ENCODE data around the gene CLP1.
A peak's percentile ranks its signal among the peaks of the same experiment; 100 is the strongest.

The CLP1 gene

GRCh38 chr11:57641011-57641807, 16.4 kb upstream of the CLP1 start:
- Histone ChIP-seq H3K36me3 (ENCODE audit: control insufficient read depth, insufficient read depth, low read length) (peaks cover 41% of the 10 kb centered on the region), H3K9ac (ENCODE audit: low read depth, low read length) (no peak overlapping the region), H3K27me3 (ENCODE audit: control insufficient read depth, insufficient read depth, low read length) (no peaks in the 10 kb centered on the region), H3K9me3 (ENCODE audit: control insufficient read depth, insufficient read depth, low read length) (no peaks in the 10 kb centered on the region), H3K27ac (ENCODE audit: low read depth, low read length) (peak overlapping the region; percentile 99), H3K4me1 (ENCODE audit: control insufficient read depth, insufficient read depth, low read length) (peaks cover 60% of the 10 kb centered on the region), H3K4me3 (ENCODE audit: low read depth, low read length) (peak overlapping the region; percentile 100)

GRCh38 chr11:57643802-57644201, 13.8 kb upstream of the CLP1 start:
- Histone ChIP-seq H3K4me3 (ENCODE audit: low read depth, low read length) (no peak overlapping the region), H3K9me3 (ENCODE audit: control insufficient read depth, insufficient read depth, low read length) (no peaks in the 10 kb centered on the region), H3K27ac (ENCODE audit: low read depth, low read length) (no peak overlapping the region), H3K27me3 (ENCODE audit: control insufficient read depth, insufficient read depth, low read length) (no peaks in the 10 kb centered on the region), H3K9ac (ENCODE audit: low read depth, low read length) (no peak overlapping the region), H3K4me1 (ENCODE audit: control insufficient read depth, insufficient read depth, low read length) (peaks cover 78% of the 10 kb centered on the region), H3K36me3 (ENCODE audit: control insufficient read depth, insufficient read depth, low read length) (peaks cover 41% of the 10 kb centered on the region)

- Histone ChIP-seq H3K9ac (ENCODE audit: low read depth, low read length) (no peak overlapping the region), H3K36me3 (ENCODE audit: control insufficient read depth, insufficient read depth, low read length) (peaks cover 36% of the 10 kb centered on the region), H3K27ac (ENCODE audit: low read depth, low read length) (peak overlapping the region; percentile 81), H3K27me3 (ENCODE audit: control insufficient read depth, insufficient read depth, low read length) (no peaks in the 10 kb centered on the region), H3K9me3 (ENCODE audit: control insufficient read depth, insufficient read depth, low read length) (no peaks in the 10 kb centered on the region), H3K4me3 (ENCODE audit: low read depth, low read length) (no peak overlapping the region), H3K4me1 (ENCODE audit: control insufficient read depth, insufficient read depth, low read length) (peaks cover 77% of the 10 kb centered on the region)
Observed at GRCh38 chr11:57644748-57645688, 12.5 kb upstream of the CLP1 start.

GRCh38 chr11:57645689-57646085, 11.9 kb upstream of the CLP1 start:
- Histone ChIP-seq H3K27me3 (ENCODE audit: control insufficient read depth, insufficient read depth, low read length) (no peaks in the 10 kb centered on the region), H3K36me3 (ENCODE audit: control insufficient read depth, insufficient read depth, low read length) (peaks cover 29% of the 10 kb centered on the region), H3K4me3 (ENCODE audit: low read depth, low read length) (no peak overlapping the region), H3K27ac (ENCODE audit: low read depth, low read length) (no peak overlapping the region), H3K9ac (ENCODE audit: low read depth, low read length) (no peak overlapping the region), H3K9me3 (ENCODE audit: control insufficient read depth, insufficient read depth, low read length) (no peaks in the 10 kb centered on the region), H3K4me1 (ENCODE audit: control insufficient read depth, insufficient read depth, low read length) (peaks cover 77% of the 10 kb centered on the region)

GRCh38 chr11:57646194-57646798, 11.3 kb upstream of the CLP1 start:
- peak overlapping the region; percentile 80 for H3K27ac ChIP-seq (ENCODE audit: low read depth, low read length)
- peaks cover 4% of the 10 kb centered on the region for H3K27me3 ChIP-seq (ENCODE audit: control insufficient read depth, insufficient read depth, low read length)
- no peak overlapping the region for H3K9ac ChIP-seq (ENCODE audit: low read depth, low read length)
- H3K9me3 ChIP-seq (ENCODE audit: control insufficient read depth, insufficient read depth, low read length), result no peaks in the 10 kb centered on the region
- H3K36me3 ChIP-seq (ENCODE audit: control insufficient read depth, insufficient read depth, low read length), result peaks cover 23% of the 10 kb centered on the region
- H3K4me1 ChIP-seq (ENCODE audit: control insufficient read depth, insufficient read depth, low read length), result peaks cover 76% of the 10 kb centered on the region
- 0 out of 2 replicates have a peak overlapping the region, but pooled peaks have one; percentile 55 for H3K4me3 ChIP-seq (ENCODE audit: low read depth, low read length)

- H3K4me1 ChIP-seq (ENCODE audit: control insufficient read depth, insufficient read depth, low read length), result peaks cover 70% of the 10 kb centered on the region
- peak overlapping the region; percentile 37; the same call in 1 of the 2 replicates for H3K9ac ChIP-seq (ENCODE audit: low read depth, low read length)
- H3K27me3 ChIP-seq (ENCODE audit: control insufficient read depth, insufficient read depth, low read length), result peaks cover 10% of the 10 kb centered on the region
- H3K36me3 ChIP-seq (ENCODE audit: control insufficient read depth, insufficient read depth, low read length), result peaks cover 17% of the 10 kb centered on the region
- H3K27ac ChIP-seq (ENCODE audit: low read depth, low read length), result peak overlapping the region; percentile 80
- H3K4me3 ChIP-seq (ENCODE audit: low read depth, low read length), result peak overlapping the region; percentile 55
- H3K9me3 ChIP-seq (ENCODE audit: control insufficient read depth, insufficient read depth, low read length), result no peaks in the 10 kb centered on the region
Observed at GRCh38 chr11:57646799-57647303, 10.7 kb upstream of the CLP1 start.

- Histone ChIP-seq H3K9me3 (ENCODE audit: control insufficient read depth, insufficient read depth, low read length) (no peaks in the 10 kb centered on the region), H3K36me3 (ENCODE audit: control insufficient read depth, insufficient read depth, low read length) (peaks cover 13% of the 10 kb centered on the region), H3K4me3 (ENCODE audit: low read depth, low read length) (peak overlapping the region; percentile 55), H3K4me1 (ENCODE audit: control insufficient read depth, insufficient read depth, low read length) (peaks cover 69% of the 10 kb centered on the region), H3K27me3 (ENCODE audit: control insufficient read depth, insufficient read depth, low read length) (peaks cover 14% of the 10 kb centered on the region), H3K9ac (ENCODE audit: low read depth, low read length) (peak overlapping the region; percentile 37), H3K27ac (ENCODE audit: low read depth, low read length) (peak overlapping the region; percentile 80)
Observed at GRCh38 chr11:57647372-57647771, 10.2 kb upstream of the CLP1 start.

- H3K36me3 ChIP-seq (ENCODE audit: control insufficient read depth, insufficient read depth, low read length), result peaks cover 7% of the 10 kb centered on the region
- peak overlapping the region; percentile 55 for H3K4me3 ChIP-seq (ENCODE audit: low read depth, low read length)
- no peaks in the 10 kb centered on the region for H3K9me3 ChIP-seq (ENCODE audit: control insufficient read depth, insufficient read depth, low read length)
- H3K9ac ChIP-seq (ENCODE audit: low read depth, low read length), result peak overlapping the region; percentile 37; the same call in 1 of the 2 replicates
- H3K4me1 ChIP-seq (ENCODE audit: control insufficient read depth, insufficient read depth, low read length), result peaks cover 69% of the 10 kb centered on the region
- H3K27ac ChIP-seq (ENCODE audit: low read depth, low read length), result peak overlapping the region; percentile 80
- peaks cover 19% of the 10 kb centered on the region for H3K27me3 ChIP-seq (ENCODE audit: control insufficient read depth, insufficient read depth, low read length)
Observed at GRCh38 chr11:57647960-57648800, 9.4 kb upstream of the CLP1 start.

- peaks cover 19% of the 10 kb centered on the region for H3K27me3 ChIP-seq (ENCODE audit: control insufficient read depth, insufficient read depth, low read length)
- H3K36me3 ChIP-seq (ENCODE audit: control insufficient read depth, insufficient read depth, low read length), result no peaks in the 10 kb centered on the region
- no peak overlapping the region for H3K9ac ChIP-seq (ENCODE audit: low read depth, low read length)
- H3K4me3 ChIP-seq (ENCODE audit: low read depth, low read length), result peak overlapping the region; percentile 55
- no peaks in the 10 kb centered on the region for H3K9me3 ChIP-seq (ENCODE audit: control insufficient read depth, insufficient read depth, low read length)
- peaks cover 62% of the 10 kb centered on the region for H3K4me1 ChIP-seq (ENCODE audit: control insufficient read depth, insufficient read depth, low read length)
- peak overlapping the region; percentile 80 for H3K27ac ChIP-seq (ENCODE audit: low read depth, low read length)
Observed at GRCh38 chr11:57648801-57649735, 8.5 kb upstream of the CLP1 start.
